ENCODE results near the gene SRPK3. TPM values are rescaled to one million over a fixed set of nuclear protein-coding genes. Genes with fewer than 3 reads are reported as not detected.

SRPK3 gene
- total RNA-seq, 3 donors from 2014 or later (not counting 1 experiment from before 2014, with no cell fraction given), result not detected

- H3K9me3 Mint-ChIP-seq, result no peaks in the 10 kb centered on the region
- H3K36me3 Mint-ChIP-seq, result no peaks in the 10 kb centered on the region
- no peak overlapping the region for H3K4me3 Mint-ChIP-seq
- intact Hi-C loops (cut with micrococcal nuclease), result no loop called here
- Histone ChIP-seq H3K36me3 (ENCODE audit: control insufficient read depth, insufficient read depth, low read length) (no peaks in the 10 kb centered on the region), H3K4me3 (ENCODE audit: low read length) (no peak overlapping the region), H3K9me3 (ENCODE audit: control insufficient read depth, insufficient read depth, low read length) (no peaks in the 10 kb centered on the region), H3K27ac (ENCODE audit: low read length) (no peak overlapping the region), H3K4me1 (ENCODE audit: control insufficient read depth, insufficient read depth, low read length) (peaks cover 12% of the 10 kb centered on the region), H3K27me3 (ENCODE audit: control insufficient read depth, insufficient read depth, low read length) (peaks cover 2% of the 10 kb centered on the region)
- DNase-seq (no peak), ATAC-seq (no peak)
- TF ChIP-seq, protein P1, sequence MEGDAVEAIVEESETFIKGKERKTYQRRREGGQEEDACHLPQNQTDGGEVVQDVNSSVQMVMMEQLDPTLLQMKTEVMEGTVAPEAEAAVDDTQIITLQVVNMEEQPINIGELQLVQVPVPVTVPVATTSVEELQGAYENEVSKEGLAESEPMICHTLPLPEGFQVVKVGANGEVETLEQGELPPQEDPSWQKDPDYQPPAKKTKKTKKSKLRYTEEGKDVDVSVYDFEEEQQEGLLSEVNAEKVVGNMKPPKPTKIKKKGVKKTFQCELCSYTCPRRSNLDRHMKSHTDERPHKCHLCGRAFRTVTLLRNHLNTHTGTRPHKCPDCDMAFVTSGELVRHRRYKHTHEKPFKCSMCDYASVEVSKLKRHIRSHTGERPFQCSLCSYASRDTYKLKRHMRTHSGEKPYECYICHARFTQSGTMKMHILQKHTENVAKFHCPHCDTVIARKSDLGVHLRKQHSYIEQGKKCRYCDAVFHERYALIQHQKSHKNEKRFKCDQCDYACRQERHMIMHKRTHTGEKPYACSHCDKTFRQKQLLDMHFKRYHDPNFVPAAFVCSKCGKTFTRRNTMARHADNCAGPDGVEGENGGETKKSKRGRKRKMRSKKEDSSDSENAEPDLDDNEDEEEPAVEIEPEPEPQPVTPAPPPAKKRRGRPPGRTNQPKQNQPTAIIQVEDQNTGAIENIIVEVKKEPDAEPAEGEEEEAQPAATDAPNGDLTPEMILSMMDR (IDR thresholded peaks at IDR 0.05), result no peak
- H3K4me1 Mint-ChIP-seq, result peaks cover 0 to 9% of the 10 kb centered on the region in 2 donors
- 83% methylated on average over 16 of the region's 17 CpGs for WGBS (ENCODE audit: insufficient coverage)
- peaks cover 9% of the 10 kb centered on the region in 2 donors for H3K27me3 Mint-ChIP-seq (ENCODE audit: low read depth in 2 of 2)
- no peak overlapping the region for H3K27ac Mint-ChIP-seq
Measured at GRCh38 chrX:153778181-153778580, 2.7 kb upstream of the SRPK3 start.

- TF ChIP-seq, protein P1 (IDR thresholded peaks at IDR 0.05), result no peak
- Histone ChIP-seq H3K4me3 (ENCODE audit: low read length) (no peak overlapping the region), H3K4me1 (ENCODE audit: control insufficient read depth, insufficient read depth, low read length) (peaks cover 12% of the 10 kb centered on the region), H3K36me3 (ENCODE audit: control insufficient read depth, insufficient read depth, low read length) (no peaks in the 10 kb centered on the region), H3K27ac (ENCODE audit: low read length) (no peak overlapping the region), H3K27me3 (ENCODE audit: control insufficient read depth, insufficient read depth, low read length) (peaks cover 2% of the 10 kb centered on the region), H3K9me3 (ENCODE audit: control insufficient read depth, insufficient read depth, low read length) (no peaks in the 10 kb centered on the region)
- H3K4me3 Mint-ChIP-seq, result no peak overlapping the region
- peaks cover 0 to 9% of the 10 kb centered on the region in 2 donors for H3K4me1 Mint-ChIP-seq
- H3K27me3 Mint-ChIP-seq (ENCODE audit: low read depth in 2 of 2), result peaks cover 9% of the 10 kb centered on the region in 2 donors
- 92% methylated on average over 16 of the region's 16 CpGs for whole genome bisulfite sequencing (ENCODE audit: insufficient coverage)
- intact Hi-C loops (cut with micrococcal nuclease), result no loop called here
- H3K27ac Mint-ChIP-seq, result no peak overlapping the region
- DNase-seq (no peak), ATAC-seq (no peak)
- no peaks in the 10 kb centered on the region for H3K36me3 Mint-ChIP-seq
- H3K9me3 Mint-ChIP-seq, result no peaks in the 10 kb centered on the region
Measured at GRCh38 chrX:153778684-153779101, 2.1 kb upstream of the SRPK3 start.

- Histone ChIP-seq H3K4me1 (ENCODE audit: control insufficient read depth, insufficient read depth, low read length) (peaks cover 12% of the 10 kb centered on the region), H3K4me3 (ENCODE audit: low read length) (no peak overlapping the region), H3K36me3 (ENCODE audit: control insufficient read depth, insufficient read depth, low read length) (no peaks in the 10 kb centered on the region), H3K9me3 (ENCODE audit: control insufficient read depth, insufficient read depth, low read length) (no peaks in the 10 kb centered on the region), H3K27me3 (ENCODE audit: control insufficient read depth, insufficient read depth, low read length) (peaks cover 2% of the 10 kb centered on the region), H3K27ac (ENCODE audit: low read length) (no peak overlapping the region)
- TF ChIP-seq, protein P1 (IDR thresholded peaks at IDR 0.05), result no peak
- 66% methylated on average over 18 of the region's 18 CpGs for WGBS (ENCODE audit: insufficient coverage)
- H3K36me3 Mint-ChIP-seq, result no peaks in the 10 kb centered on the region
- ATAC-seq (no peak), DNase-seq (no peak)
- H3K27ac Mint-ChIP-seq, result no peak overlapping the region
- H3K9me3 Mint-ChIP-seq, result no peaks in the 10 kb centered on the region
- peaks cover 9% of the 10 kb centered on the region in 2 donors for H3K27me3 Mint-ChIP-seq (ENCODE audit: low read depth in 2 of 2)
- intact Hi-C loops (cut with micrococcal nuclease), result no loop called here
- H3K4me1 Mint-ChIP-seq, result peaks cover 0 to 9% of the 10 kb centered on the region in 2 donors
- H3K4me3 Mint-ChIP-seq, result no peak overlapping the region
Measured at GRCh38 chrX:153779891-153780677, 757 bp upstream of the SRPK3 start.
